ENCODE measurements around the gene TMEM61. TPM values are rescaled to one million over a fixed set of nuclear protein-coding genes. Genes with fewer than 3 reads are reported as not detected.

TMEM61 gene
- total RNA-seq, 1 experiment from 2014 or later, result not detected

DNA sequence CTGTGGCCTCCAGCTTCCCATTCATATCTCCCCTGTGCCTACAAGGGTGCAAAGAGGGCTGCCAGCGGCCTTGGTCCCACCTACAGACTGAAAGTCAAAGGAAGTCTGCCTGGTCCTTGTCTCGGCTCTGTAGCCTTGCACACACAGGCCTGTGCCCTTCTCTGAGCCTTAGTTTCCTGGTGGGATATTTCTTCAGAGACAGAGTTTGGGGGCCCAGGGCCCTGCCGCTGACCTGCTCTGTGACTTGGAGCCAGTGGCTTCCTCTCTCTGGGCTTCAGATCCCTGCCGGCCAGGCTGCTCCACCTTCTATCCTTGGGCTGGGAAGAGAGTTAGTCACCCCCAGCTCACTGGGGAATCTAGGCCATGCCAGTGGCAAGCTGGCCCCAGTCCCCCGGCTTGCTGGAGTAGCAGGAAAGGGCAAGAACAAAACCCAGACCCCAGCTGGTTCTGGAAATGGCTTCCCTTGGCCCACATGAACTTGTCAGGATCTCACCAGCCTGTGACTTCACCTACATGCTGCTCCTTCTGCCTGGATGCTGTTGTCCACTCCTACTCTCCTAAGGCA lies 1.0 kb upstream of the TMEM61 start:
- Mint-ChIP-seq H3K36me3 (ENCODE audit: insufficient read depth, unreplicated experiment) (no peaks in the 10 kb centered on the region), H3K4me1 (ENCODE audit: low read depth, unreplicated experiment) (peaks cover 5% of the 10 kb centered on the region), H3K27me3 (ENCODE audit: insufficient read depth, unreplicated experiment) (no peaks in the 10 kb centered on the region), H3K9me3 (ENCODE audit: unreplicated experiment) (no peaks in the 10 kb centered on the region), H3K27ac (ENCODE audit: unreplicated experiment) (no peak overlapping the region), H3K4me3 (ENCODE audit: unreplicated experiment) (no peak overlapping the region)
- Histone ChIP-seq H3K4me1 (no peaks in the 10 kb centered on the region), H3K9me3 (no peaks in the 10 kb centered on the region), H3K36me3 (ENCODE audit: control insufficient read depth, insufficient read depth, low read length) (no peaks in the 10 kb centered on the region), H3K4me3 (ENCODE audit: low read depth, low read length) (no peak overlapping the region), H3K27me3 (replicated peaks; ENCODE audit: control insufficient read depth, insufficient read depth, low read length) (no peaks in the 10 kb centered on the region)
- intact Hi-C loops (cut with micrococcal nuclease; ENCODE audit: unreplicated experiment), result no loop called here
- CTCF ChIA-PET, result no interaction called here
- no peak for DNase-seq
- TF ChIP-seq, protein P1, sequence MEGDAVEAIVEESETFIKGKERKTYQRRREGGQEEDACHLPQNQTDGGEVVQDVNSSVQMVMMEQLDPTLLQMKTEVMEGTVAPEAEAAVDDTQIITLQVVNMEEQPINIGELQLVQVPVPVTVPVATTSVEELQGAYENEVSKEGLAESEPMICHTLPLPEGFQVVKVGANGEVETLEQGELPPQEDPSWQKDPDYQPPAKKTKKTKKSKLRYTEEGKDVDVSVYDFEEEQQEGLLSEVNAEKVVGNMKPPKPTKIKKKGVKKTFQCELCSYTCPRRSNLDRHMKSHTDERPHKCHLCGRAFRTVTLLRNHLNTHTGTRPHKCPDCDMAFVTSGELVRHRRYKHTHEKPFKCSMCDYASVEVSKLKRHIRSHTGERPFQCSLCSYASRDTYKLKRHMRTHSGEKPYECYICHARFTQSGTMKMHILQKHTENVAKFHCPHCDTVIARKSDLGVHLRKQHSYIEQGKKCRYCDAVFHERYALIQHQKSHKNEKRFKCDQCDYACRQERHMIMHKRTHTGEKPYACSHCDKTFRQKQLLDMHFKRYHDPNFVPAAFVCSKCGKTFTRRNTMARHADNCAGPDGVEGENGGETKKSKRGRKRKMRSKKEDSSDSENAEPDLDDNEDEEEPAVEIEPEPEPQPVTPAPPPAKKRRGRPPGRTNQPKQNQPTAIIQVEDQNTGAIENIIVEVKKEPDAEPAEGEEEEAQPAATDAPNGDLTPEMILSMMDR (IDR thresholded peaks at IDR 0.05; ENCODE audit: insufficient read depth in 1 of 2, low read depth in 1 of 2, low read length in 1 of 2, severe bottlenecking in 1 of 2, unreplicated experiment in 1 of 2), result no peak
- no TSS peak for BruUV-seq (replicated peaks)
- POLR2A ChIA-PET, result no interaction called here

DNA sequence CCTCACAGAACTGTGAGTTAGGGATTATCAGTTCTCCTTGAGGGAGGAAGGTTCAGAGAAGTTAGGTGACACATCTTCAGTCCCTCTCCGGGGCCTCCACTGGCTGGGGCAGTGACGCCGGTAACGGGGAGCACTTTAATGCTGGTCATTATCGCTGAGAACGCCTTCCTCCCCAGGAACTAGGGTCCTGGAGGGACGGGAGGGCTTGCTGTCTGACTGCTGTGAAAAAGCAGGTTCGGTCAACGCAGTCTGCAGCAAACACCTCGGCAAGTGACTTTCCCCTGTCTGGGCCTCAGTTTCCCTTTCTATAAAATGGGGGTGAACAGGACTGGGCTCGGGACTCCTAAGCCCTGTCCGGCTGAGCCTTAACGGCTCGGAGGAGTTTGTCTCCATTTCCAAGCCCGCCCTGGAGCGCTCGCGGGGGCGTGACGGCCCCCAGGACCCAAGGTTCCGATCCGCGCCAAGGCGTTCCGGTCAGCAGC lies 341 bp upstream of the TMEM61 start:
- Histone ChIP-seq H3K27me3 (replicated peaks; ENCODE audit: control insufficient read depth, insufficient read depth, low read length) (no peaks in the 10 kb centered on the region), H3K4me3 (ENCODE audit: low read depth, low read length) (peak overlapping the region; percentile 27), H3K36me3 (ENCODE audit: control insufficient read depth, insufficient read depth, low read length) (no peaks in the 10 kb centered on the region), H3K9me3 (no peaks in the 10 kb centered on the region), H3K4me1 (no peaks in the 10 kb centered on the region)
- H3K9me3 Mint-ChIP-seq (ENCODE audit: unreplicated experiment), result no peaks in the 10 kb centered on the region
- no peaks in the 10 kb centered on the region for H3K27me3 Mint-ChIP-seq (ENCODE audit: insufficient read depth, unreplicated experiment)
- H3K4me1 Mint-ChIP-seq (ENCODE audit: low read depth, unreplicated experiment), result peaks cover 5% of the 10 kb centered on the region
- POLR2A ChIA-PET, result interaction anchor here (0.6 kb wide), 1 partner anchor 40 kb away, joined by 6 read pairs; no protein-coding TSS in a partner anchor
- peak overlapping the region; percentile 33 for H3K4me3 Mint-ChIP-seq (ENCODE audit: unreplicated experiment)
- BruUV-seq (replicated peaks), result no TSS peak
- no peaks in the 10 kb centered on the region for H3K36me3 Mint-ChIP-seq (ENCODE audit: insufficient read depth, unreplicated experiment)
- intact Hi-C loops (cut with micrococcal nuclease; ENCODE audit: unreplicated experiment), result no loop called here
- no peak for DNase-seq
- TF ChIP-seq, protein P1 (IDR thresholded peaks at IDR 0.05; ENCODE audit: insufficient read depth in 1 of 2, low read depth in 1 of 2, low read length in 1 of 2, severe bottlenecking in 1 of 2, unreplicated experiment in 1 of 2), result no peak
- CTCF ChIA-PET, result no interaction called here
- H3K27ac Mint-ChIP-seq (ENCODE audit: unreplicated experiment), result no peak overlapping the region

DNA sequence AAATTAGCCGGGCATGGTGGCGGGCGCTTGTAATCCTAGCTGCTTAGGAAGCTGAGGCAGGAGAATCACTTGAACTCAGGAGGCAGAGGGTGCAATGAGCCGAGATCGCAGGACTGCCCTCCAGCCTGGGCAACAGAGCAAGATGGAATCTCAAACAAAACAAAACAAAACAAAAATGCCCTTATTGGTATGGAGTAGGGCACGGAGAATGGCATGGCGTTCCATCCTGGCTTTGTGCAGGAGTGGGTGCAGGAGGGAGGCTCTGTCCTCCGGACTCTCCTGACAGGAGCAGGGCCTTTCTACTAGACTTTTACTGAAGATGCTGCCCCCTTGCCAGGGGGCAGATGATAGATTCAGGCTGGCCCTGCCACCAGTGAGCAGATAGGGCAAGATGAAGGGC lies 1.0 kb downstream of the TMEM61 start:
- H3K4me1 Mint-ChIP-seq (ENCODE audit: low read depth, unreplicated experiment), result peaks cover 5% of the 10 kb centered on the region
- H3K36me3 ChIP-seq (ENCODE audit: control insufficient read depth, insufficient read depth, low read length), result no peaks in the 10 kb centered on the region
- TF ChIP-seq, protein P1 (IDR thresholded peaks at IDR 0.05; ENCODE audit: insufficient read depth in 1 of 2, low read depth in 1 of 2, low read length in 1 of 2, severe bottlenecking in 1 of 2, unreplicated experiment in 1 of 2), result no peak
- ChIA-PET POLR2A (no interaction called here), CTCF (no interaction called here)
- H3K4me3 ChIP-seq (ENCODE audit: low read depth, low read length), result no peak overlapping the region
- H3K36me3 Mint-ChIP-seq (ENCODE audit: insufficient read depth, unreplicated experiment), result no peaks in the 10 kb centered on the region
- H3K27me3 ChIP-seq (replicated peaks; ENCODE audit: control insufficient read depth, insufficient read depth, low read length), result no peaks in the 10 kb centered on the region
- H3K4me1 ChIP-seq, result no peaks in the 10 kb centered on the region
- no peak overlapping the region for H3K27ac Mint-ChIP-seq (ENCODE audit: unreplicated experiment)
- no peak for DNase-seq
- no peaks in the 10 kb centered on the region for H3K27me3 Mint-ChIP-seq (ENCODE audit: insufficient read depth, unreplicated experiment)
- peak overlapping the region; percentile 40 for H3K4me3 Mint-ChIP-seq (ENCODE audit: unreplicated experiment)
- H3K9me3 ChIP-seq, result no peaks in the 10 kb centered on the region
- no TSS peak for BruUV-seq (replicated peaks)
- intact Hi-C loops (cut with micrococcal nuclease; ENCODE audit: unreplicated experiment), result no loop called here
- no peaks in the 10 kb centered on the region for H3K9me3 Mint-ChIP-seq (ENCODE audit: unreplicated experiment)
